Measurements from ENCODE around the gene SAP30L.

DNA sequence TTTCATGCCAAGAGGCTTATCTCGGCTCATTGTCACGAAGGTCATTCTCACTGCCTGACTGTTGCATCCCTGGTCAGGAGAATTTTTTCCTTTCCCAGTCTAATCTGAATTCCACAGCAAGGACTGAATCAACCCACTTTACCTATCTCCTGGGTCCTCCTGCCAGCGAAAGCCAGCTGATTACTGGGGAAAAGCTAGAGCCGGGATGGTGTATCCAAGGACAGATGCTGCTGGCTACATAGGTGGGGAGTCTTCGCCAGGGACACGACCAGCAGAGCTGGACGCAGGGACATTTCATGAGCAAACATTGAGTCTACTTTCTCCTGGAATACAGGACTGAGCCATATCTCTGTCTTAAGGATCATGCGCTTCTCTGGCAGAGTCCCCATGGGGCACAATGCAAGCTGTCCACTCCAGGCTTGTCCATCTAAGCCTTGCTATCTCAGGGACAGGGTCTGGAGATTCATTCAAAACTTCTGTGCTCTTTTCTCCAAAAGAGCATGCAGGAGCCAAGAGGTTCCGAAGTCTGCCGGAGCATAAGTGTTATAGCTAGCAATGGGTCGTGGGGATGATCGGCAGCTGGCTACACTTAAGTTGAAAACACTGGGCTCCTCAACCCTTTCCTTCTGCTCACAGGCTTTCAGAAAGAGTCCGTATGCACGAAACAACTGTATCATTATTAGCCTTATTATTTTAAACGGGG is 38.7 kb downstream of the SAP30L start:
- TF ChIP-seq, protein P1, sequence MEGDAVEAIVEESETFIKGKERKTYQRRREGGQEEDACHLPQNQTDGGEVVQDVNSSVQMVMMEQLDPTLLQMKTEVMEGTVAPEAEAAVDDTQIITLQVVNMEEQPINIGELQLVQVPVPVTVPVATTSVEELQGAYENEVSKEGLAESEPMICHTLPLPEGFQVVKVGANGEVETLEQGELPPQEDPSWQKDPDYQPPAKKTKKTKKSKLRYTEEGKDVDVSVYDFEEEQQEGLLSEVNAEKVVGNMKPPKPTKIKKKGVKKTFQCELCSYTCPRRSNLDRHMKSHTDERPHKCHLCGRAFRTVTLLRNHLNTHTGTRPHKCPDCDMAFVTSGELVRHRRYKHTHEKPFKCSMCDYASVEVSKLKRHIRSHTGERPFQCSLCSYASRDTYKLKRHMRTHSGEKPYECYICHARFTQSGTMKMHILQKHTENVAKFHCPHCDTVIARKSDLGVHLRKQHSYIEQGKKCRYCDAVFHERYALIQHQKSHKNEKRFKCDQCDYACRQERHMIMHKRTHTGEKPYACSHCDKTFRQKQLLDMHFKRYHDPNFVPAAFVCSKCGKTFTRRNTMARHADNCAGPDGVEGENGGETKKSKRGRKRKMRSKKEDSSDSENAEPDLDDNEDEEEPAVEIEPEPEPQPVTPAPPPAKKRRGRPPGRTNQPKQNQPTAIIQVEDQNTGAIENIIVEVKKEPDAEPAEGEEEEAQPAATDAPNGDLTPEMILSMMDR (conservative IDR thresholded peaks at IDR 0.05 in 1 of 2, IDR thresholded peaks at IDR 0.05 in 1 of 2; ENCODE audit: low read depth in 1 of 2, low read length in 2 of 2) = no peak
- peak; percentile 51 for TF ChIP-seq EZH2 (IDR thresholded peaks at IDR 0.05; ENCODE audit: low read length, missing control alignments)
